NCI-H2029 treated with DMSO at 0.1 percent for 48 hours (cell line): ENCODE measurements around the gene GPAM.

Experiments used
- DNase-seq: peaks from one replicate; lab custom pipeline; 2025; lab: John Stamatoyannopoulos, UW

The GPAM gene

DNA sequence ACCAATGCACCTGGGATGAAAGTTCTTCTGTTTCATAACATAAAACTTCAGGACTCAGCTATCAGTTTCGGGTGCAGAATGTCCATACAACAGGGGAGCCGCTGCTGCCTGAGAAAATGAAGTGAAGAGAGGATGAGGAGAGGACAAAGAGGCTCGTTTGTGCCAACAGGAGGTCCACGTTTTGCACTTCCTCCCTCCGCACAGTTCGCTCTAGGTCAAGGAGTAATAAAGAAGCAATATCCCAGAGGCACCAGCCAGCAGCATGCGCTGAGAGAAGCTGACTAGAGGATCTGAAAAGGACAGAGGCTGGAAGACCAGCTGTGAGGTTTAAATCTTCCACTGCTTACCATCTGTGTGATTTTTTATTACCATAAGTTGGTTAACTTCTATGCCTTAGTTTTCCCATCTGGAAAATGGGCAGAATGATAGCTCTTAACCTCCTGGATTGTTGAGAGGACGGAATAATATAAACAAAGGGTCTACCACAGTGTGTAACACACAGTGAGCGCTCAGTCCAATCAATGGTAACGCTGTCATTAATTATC is 709 bp downstream of the GPAM start:
- DNase-seq = no peak

- no peak for DNase-seq
Measured at GRCh38 chr10:112177247-112177646, 6.3 kb downstream of the GPAM start.

DNA sequence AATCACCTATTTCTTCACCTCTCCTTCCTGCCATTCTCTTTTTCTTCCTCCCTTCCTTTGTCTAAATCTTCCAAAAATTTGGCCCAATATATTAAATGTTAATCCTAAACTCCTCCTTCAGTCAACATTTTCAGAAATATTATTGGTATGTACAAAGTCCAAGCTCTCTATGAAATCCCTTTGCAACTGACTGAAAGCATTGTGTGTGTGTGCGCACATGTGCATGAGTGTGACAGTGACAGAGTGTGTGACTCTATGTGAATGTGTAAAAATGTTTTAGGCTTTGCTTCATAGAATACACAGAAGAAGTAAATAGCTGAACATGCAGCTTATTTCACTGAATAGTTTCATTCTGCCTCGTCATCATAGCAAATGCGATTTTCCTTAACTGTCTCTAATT is 7.0 kb downstream of the GPAM start:
- no peak for DNase-seq

DNA sequence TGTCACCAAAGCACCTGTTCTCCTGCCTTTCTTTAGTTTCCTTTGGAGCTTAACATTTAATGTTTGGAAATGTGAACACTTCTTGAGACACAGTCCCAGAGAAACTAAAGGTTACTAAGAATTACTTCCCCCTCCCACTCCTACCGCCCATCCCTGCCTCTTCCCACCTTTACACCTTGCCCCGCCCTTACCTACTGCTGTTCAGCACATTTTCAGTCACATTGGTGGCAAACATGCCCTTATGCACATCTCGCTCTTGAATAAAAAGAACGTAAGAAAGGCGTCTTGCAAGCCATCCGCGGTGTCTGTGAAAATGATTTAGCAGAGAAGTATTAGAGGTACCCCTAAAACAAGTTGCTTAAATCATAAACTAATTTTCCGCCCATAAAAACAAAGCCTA is 8.2 kb downstream of the GPAM start:
- no peak for DNase-seq

GRCh38 chr10:112173206-112173605 is 10.4 kb downstream of the GPAM start:
- no peak for DNase-seq

GRCh38 chr10:112168733-112169132 is 14.8 kb downstream of the GPAM start:
- no peak for DNase-seq

- DNase-seq = no peak
Measured at GRCh38 chr10:112166800-112167199, 16.8 kb downstream of the GPAM start.

DNA sequence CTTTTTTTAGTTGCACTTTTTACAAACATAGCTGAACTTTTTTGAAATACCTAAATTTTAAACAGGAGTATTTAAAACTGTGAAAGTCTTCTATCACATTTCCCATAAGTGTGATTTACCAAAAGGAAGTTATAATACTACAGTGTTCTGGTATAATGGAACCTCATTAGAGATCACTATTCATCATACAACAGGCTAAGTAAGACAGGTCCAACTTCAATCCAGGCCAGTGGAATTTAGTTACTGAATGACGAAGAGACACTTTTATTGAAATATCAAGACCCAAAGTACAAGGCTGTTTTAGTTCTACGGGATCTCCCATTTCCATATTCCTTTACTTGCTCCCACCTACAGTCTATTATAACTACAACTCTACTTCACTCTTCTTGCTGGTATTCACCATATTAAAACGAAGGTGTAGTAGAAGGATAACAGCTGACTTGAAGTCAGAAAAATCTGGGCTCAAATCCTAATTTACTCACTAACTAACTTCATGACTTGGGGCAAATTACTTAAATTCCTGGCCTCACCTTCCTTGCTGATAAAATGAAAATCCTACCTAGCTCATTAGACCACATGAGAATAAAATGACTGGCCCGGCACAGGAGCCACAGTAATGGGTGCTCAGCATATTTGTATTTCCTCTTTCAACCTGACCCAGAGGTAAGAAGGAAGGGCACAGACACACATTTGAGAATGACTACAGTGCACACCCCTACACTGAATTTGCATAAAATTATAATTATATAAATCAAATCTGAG is 21.6 kb downstream of the GPAM start:
- DNase-seq = no peak

GRCh38 chr10:112160834-112161233 is 22.7 kb downstream of the GPAM start:
- no peak for DNase-seq

- no peak for DNase-seq
Measured at GRCh38 chr10:112159469-112159868, 24.1 kb downstream of the GPAM start.

GRCh38 chr10:112151524-112152039 is 32.0 kb downstream of the GPAM start:
- no peak for DNase-seq

- DNase-seq = no peak
Measured at GRCh38 chr10:112148331-112148730, 35.2 kb downstream of the GPAM start.

DNA sequence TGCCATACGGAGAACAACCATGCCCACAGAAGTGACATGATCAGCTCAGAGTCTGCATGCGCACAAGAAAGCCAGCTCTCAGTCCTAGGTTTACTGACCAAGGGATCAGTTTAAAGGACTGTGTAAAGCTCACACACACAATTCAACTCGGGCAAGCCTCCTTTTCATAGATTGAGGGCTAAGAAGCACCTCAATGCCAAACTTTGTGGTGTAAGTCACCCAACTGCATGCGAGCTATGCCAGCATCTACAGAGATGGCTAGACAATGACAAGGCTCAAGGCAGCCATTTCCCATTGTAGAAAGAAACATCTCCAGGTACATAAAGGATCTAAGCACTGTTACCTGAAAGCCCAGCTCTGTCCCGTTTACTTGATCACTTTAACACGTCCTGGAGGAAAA is 36.8 kb downstream of the GPAM start:
- no peak for DNase-seq

GRCh38 chr10:112145263-112145662 is 38.3 kb downstream of the GPAM start:
- no peak for DNase-seq

- no peak for DNase-seq
Measured at GRCh38 chr10:112143420-112143819, 40.1 kb downstream of the GPAM start.

DNA sequence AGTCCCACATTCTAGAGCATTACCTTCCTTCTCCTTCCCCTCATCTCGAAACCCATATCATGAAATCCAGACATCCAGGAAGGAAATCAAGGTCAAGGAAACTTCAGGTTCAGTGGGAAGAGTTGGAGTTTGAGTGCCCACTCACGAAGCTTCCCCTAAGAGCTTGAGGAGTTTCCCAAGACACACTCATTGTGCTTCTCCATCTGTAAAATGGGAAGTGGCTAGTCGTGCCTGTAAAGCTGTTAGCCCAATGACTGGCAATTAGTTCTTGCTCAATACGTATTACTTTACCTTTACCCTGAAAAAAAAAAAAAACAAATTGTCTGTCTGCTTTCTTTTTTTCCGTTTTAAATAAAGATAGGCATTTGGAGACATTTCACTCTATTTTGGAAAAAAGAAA is 42.3 kb downstream of the GPAM start:
- no peak for DNase-seq

DNA sequence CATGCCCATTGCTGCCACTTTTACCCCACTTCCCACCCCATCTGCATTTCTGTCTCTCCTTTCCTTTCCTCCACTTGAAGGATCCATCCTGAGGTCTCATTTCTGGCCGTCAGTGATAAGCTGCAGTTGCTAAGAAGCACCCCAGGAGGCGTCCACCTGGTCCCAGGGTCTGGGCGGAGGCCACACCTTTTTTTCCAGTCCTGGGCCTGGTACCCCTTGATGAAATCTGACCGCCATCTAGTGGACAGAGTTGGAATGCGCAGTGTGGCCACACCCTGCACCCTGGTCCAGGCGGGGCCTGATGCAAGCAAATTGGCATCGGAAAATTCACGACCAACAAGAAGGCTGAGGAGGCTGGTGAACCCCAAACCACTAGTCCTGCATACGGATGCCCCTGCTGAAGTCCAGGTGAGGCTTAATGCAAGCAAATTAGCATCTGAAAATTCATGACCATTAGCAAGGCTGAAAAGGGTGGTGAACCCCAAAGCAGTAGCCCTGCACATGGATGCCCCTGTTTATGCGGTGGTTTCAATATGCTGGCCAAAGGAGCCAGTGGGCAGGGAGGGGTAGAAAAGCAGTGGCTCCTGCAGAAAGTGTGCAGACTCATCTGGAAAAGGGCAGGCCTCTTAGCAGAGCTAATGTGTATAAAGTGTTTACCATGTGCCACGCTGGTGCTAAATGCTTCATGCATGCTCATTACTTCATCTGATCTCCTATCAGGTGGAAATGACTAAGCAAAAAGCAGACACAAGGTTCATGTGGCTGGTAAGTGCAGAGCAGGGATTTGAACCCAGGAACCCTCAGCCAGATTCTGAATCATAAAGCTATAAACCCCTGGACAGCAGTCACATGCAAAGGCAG is 43.2 kb downstream of the GPAM start:
- DNase-seq = no peak

- DNase-seq = no peak
Measured at GRCh38 chr10:112139176-112139575, 44.4 kb downstream of the GPAM start.

- no peak for DNase-seq
Measured at GRCh38 chr10:112137154-112137987, 46.2 kb downstream of the GPAM start.

DNA sequence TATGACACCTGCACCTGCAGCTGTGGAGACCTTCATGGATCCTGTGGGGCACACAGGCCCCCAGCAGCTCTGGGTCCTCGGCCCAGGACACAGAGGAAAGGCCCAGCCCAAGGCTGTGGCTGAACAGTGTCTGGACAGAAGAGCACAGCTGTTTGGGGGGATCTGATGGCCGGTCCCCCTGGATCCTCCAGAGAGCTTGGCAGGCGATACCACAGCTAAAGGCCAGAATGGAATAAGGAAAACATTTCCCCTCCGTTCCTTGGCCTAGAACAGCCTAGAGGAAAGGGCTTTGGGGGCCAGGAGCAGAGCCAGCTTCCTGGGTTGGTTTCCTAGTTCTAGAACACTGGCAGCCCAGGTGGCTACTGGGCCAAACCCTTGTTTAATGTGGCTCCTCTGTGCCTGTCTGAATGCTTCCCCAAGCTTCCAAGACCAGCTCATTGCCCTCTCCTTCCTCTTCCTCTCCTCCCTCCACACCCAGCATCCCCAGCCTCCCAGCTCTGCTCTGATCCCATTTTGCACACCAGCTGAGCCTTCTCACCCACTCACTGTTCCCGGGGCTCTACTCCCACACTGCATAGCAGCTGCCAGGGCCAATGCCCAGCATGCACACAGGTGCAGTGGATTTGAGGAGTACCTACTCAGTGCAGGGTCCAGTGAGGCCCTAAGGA is 46.9 kb downstream of the GPAM start:
- no peak for DNase-seq

DNA sequence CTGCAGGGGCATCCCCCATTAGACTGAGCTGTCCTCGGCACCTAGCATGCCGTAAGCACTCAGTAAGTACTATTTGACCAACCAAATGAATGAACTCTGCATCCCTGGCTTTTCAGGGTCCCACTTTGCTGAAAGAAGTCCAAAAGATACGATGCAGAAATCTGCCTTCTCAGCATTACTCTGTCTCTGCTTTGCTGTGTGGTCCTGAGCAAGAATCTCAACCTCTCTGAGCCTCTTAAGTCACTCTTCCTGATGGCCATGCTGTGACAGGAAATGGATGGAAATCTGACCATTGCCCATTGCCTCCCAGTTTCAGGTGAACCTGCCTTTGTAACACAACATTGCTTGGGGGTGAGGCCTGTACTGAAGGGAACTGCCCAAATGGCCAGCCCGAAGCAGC is 48.0 kb downstream of the GPAM start:
- no peak for DNase-seq
